Activated CD4-positive, CD25-positive, alpha-beta regulatory T cell (primary cell): ENCODE results near the gene KCNK1.

Experiments
- DNase-seq, 4 experiments: peaks; one replicate each; lab custom pipeline; 2025; lab: John Stamatoyannopoulos, UW

KCNK1 gene

DNA sequence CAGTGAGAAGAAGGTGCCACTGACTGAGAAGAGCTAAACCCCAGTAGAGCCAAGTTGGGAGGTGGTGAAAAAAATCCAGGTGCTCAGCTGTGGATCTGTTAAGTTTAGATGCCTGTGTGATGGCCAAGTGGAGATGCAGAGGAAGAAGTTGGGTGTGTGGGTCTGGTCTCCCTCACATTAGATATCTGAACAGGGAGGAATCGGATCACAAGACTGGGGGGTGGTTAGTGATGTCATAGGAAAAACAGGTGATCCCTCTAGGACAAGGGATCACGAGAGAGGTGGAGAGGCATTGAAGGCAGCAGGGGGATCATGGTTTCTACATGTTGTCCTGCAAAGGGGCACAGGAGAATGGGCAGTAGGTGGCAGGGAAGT is 22.6 kb downstream of the KCNK1 start:
- no peak for DNase-seq

DNA sequence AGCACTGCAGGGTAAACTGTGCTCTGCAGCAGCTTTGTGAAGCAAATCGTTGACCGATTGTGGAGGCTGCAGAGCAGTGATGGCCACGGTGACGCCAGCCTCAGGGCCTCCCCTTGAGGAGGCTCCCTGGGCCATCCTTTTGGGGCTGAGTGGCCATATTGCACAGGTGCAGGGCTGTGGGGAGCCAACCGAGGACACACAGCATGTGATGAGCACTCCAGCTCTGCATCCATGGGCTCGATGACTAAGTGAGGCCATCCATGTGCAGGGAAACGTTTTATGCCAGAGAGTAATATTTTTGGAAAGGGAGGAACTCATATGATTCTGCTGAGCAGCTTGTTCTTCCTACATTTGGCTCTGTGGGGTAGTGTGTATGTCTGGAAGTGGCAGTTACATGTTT is 24.6 kb downstream of the KCNK1 start:
- DNase-seq, result no peak

DNA sequence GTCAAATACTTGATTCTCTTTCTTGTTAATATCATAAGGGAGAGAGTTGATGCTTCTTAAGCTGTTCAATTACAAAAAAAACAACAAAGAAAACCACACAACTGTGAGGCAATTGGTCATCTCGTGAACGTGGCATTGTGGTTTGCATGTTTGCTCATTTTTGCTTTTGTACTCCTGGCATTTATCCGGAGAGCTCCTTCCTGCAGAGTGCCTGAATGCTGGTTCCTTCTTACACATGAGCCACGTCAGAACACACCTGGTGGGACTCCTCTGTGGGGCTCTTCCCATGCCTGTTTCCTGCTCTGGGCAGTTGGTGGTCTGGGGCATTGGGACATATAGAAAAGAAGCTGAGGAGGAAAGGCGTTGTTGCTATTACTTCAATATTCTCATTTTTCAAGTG is 25.7 kb downstream of the KCNK1 start:
- no peak for DNase-seq

DNA sequence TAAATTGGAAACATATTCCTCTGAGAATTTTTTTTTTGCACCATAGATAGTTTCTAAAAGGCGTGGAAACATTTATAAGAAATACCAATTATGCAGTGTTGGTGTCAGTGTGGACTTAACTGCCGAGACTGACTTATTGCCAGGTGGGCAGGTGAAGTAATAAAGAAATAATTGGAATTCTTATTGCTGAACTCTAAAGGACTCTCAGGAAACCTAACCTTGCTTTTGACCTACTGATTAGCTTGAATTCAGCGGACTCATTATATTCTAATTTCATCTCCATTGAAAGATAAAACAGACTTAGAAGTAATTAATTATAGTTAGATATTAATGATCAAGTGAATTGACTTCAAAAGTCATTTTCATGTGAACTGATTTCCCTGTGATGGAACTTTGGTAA is 26.3 kb downstream of the KCNK1 start:
- DNase-seq, result no peak

DNA sequence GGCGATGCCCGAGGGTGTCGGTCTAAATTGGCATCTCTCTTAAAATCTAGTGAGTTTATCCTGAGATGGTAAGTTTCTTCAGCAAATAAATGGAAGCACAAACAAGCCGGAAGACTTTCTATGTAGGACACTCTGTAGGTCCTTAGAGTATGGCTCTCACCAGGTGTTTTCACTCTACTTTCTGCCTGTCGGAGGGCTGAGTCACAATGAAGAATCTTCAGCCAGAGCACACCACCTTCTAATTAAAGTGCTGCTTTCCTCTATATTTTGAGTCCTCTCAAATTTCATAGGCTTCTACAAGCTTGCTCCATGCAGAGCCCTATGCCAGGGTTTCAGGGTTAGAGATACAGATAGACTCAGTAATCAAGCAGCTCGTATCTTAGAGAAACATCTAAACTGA is 27.1 kb downstream of the KCNK1 start:
- no peak for DNase-seq

DNA sequence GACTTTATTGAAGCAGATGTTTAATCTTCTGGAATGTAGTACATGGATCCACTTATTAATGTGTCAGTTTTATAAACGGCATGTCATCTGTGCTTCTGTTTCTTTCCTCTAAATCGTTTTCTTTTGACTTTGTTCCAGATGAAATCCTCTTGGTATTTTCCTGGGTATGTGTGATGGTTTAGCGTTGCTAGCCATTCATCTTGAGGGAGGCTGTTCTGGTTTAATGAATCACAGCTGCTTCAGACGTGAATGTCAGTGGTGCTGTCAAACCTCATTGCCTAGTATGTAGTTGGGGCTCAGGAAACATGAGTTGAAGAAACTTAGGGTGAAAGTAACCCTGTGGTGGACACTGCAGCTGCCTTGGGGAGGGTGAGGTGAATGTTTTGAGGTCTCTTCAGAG is 33.2 kb downstream of the KCNK1 start:
- DNase-seq, result no peak

DNA sequence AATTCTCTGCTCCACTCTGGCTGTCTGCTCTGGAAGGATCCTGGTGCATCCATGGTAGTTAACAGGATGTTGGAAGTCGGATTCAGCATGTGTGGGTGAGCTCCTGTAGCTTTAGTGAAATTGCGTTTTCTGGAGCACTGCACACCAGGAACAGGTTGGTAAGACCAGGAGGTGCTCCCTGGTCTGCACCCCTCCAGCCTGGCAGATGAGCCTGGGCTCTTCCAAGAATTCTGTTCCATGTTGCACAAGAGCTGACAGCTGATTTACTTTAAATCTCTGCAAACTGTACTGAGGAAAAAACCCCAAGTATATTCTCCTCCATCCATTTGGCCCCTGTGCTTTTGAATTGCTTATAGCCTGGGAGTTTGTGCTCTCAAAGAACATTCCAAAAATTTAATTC is 33.7 kb downstream of the KCNK1 start:
- DNase-seq, result no peak

DNA sequence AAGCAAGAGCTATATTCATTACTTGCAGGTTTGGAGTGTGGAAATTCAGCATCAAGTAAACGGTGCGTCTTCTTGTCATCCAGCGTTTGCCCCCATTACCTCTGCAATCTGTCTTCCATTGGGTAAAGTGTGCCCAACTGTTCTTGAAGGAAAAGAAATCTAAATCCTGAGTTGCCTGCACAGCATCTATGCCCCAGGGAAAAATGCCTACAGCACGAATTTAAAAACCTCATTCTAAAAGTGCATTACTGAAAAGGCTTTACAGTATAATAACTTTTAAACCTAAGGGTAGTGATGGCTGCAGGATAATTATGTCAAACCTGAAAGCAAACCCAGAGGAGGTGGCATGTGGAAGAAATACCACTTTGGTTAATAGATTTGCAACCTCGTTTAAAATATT is 37.2 kb downstream of the KCNK1 start:
- no peak for DNase-seq

DNA sequence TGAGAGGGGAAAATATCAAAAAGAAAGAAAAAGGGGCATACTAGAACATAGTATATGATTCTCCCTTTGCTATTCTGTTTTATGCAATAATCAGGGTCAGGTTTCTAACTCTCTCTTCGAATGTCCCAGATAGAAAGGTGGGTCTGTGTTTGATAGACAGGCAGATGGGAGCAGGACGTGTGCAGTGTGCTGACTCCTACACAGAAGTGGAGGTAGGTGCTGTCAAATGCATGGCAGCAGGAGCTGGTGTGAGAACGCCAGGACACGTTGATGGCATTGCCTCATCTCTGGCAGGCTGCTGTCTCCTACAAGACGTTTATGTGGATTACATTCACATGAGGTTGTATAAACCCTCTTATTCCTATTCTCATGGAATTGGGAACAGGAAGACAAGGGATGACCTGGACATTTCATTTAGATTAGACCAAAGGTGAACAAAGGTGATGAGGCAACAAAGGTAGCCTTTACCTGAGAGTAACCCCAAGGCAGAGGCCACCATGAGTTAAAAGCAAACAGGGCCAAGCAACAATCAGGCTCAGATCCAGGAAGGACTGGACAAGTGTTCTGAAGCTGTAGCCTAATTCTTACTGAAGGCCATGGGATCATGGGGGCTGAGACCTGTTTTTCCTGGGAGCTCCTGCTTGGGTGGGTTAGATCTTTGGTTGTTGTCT is 37.8 kb downstream of the KCNK1 start:
- DNase-seq, result no peak

DNA sequence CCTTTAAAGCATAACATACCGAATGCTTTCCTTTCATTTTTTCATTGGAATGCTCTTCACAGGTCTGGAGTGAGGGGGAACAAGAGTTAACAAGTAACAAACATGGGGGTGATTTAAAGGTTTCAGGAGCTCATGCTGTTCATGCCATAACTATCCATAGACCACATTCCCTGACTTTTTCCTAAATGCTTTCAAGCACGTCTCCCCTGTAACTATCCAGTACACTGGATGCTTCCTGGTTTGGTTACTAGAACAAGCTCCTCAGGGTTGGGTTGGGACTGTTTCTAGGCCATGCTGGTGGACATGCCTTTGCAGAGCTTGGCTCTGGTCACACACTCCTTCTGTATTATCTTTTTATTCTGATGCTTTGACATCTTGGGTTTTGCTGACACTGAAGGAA is 38.6 kb downstream of the KCNK1 start:
- DNase-seq, result no peak

DNA sequence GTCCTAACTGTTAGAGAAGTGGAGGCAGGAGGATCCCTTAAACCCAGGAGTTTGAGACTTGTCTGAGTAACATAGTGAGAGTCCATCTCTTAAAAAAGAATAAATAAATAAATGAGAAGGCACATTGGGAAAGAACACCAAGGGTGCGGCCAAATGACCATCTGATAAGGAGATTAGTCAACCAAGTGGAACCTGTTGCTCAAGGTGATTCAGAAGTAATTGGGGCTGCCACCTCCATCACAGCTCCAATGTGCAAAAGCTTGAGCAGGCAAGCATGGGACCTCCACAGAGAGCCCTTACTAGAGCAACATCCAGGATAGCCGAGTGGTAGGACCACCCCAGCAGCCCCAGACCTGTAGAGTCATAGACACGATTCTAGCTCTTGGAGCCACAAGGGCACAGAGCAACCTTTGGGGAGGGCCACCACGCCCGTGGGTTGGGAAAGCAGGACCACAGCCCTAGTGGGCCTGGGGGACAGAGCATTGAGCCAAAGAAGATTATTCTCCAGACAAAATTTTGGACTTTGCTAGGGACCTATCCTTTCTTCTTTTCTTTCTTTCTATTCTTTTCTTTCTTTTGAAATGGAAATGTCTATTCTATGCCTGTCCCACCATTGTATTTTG is 40.9 kb downstream of the KCNK1 start:
- no peak for DNase-seq

DNA sequence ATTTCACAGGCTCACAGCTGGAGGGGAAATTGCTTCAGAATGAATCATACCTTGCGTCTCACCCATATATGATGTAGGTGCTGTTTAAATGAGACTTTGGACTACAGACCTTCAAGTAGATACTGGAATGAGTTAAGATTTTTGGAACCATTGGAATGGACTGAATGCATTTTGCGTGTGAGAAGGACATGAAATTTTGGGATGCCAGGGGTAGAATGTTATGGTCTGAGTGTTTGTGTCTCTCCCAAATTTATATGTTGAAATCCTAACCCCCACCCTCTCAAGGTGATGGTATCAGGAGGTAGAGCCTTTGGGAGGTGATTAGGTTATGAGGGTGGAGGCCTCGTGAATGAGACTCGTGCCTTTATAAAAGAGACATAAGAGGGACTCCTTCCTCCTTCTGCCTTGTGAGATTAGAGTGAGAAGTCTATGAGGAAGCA is 41.4 kb downstream of the KCNK1 start:
- no peak for DNase-seq

DNA sequence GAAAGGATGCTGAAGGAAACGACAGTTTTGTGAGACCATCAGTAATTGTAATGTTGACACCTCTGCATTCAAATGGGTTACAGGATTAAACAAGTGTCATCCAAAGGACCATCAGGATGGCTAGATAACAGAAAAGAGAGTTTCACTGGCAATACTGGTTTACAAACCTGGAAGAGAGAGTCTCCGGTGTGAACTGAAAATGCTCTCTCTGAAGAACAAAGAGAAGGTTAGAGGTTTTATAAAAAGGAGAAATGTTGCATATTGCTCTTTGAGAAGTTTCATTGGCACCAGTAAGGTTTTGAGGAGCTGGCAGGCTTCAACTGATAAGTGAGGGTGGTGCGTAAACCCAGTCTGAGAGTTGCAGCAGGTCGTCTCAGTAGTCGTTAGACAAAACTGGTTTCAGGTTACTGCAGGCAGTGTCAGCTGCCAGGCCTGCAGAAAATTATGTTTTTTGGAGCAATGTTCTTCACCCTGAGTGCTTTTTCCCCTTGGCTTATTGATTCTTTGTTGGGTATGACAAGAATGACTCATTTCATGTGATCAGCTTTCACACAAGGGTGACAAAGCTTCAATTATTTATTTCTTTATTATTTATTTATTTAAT is 42.2 kb downstream of the KCNK1 start:
- DNase-seq, result no peak

DNA sequence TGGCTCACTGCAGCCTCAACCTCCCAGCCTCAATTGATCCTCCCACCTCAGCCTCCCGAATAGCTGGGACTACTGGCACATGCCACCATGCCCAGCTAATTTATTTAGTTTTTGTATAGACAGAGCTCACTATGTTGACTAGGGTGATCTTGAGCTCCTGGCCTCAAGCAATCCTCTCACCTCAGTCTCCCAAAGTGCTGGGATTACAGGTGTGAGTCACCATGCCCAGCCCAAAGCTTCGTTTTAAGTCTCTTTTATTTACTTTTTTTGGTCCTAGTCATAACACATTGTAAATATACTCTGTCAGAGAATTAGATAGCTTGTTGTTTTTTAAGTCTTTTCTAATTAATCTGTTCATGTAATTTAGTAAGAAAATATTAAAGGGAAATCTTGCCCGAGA is 42.8 kb downstream of the KCNK1 start:
- no peak for DNase-seq

DNA sequence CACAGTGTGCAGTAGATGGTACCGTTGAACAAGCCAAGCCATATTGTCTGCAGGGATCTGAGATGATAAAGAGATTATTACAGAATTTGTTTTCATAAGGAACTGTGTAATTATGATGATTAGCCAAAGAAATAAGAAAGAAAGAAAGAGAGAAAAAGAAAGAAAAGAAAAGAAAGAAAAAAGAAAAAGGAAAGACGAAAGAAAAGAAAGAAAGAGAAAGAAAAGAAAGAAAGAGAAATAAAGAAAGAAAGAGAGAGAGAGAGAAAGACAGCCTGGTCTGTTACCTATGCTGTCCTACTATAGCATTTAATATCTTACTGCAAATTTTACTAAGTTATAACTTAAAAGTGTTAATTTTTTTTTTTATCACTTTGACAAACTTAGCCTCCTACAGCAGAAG is 43.6 kb downstream of the KCNK1 start:
- no peak for DNase-seq

DNA sequence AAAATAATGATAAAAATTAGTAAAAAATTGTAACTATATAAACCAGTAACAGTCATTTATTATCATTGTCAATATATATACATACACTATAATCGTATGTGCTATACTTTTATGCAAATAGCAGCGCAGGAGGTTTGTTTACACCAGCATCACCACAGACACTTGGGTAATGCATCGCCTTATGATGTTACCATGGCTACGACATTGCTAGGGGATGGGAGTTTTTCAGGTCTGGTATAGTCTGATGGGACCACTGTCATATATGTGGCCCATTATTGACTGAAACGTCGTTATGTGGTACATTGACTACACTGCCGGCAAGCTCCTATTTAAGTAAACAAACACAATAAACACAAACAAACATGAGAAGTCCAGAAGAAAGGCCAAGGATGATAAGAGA is 45.6 kb downstream of the KCNK1 start:
- DNase-seq, result no peak

DNA sequence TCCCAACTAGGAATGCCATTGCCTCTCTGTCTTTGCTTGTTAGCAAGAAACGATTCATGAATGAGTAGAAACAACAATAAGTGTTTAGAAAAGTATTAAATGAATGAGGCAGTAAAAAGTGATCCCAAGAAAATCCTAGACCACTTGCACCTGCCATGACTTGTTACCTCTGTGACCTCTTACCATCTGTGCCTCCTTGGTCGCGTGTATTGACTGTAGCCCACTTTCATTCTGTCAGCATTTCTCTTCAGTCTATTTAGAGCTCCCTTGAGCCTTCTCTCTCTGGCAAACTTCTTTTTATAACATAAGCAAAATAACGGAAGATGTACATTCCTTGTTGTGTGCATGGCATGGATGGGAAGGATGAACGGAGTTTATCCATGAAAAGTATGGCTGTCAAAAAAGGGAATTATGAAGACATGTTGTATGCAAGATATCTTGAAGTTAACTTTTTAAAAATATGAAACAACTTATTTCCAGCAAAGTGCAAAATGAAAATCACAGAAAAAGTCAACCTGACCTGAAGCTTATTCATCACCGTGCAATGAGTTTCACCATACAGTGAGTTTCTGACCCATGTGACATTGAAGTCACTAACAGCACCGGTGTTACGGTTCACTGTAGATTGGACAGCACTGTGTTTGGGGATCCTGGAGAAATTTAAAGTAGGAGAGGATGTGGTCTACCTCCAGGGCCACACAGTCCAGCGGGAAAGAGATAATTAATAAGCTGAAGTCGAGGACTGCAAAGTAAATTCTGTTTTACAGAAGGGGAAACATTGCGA is 47.7 kb downstream of the KCNK1 start:
- DNase-seq, result no peak

DNA sequence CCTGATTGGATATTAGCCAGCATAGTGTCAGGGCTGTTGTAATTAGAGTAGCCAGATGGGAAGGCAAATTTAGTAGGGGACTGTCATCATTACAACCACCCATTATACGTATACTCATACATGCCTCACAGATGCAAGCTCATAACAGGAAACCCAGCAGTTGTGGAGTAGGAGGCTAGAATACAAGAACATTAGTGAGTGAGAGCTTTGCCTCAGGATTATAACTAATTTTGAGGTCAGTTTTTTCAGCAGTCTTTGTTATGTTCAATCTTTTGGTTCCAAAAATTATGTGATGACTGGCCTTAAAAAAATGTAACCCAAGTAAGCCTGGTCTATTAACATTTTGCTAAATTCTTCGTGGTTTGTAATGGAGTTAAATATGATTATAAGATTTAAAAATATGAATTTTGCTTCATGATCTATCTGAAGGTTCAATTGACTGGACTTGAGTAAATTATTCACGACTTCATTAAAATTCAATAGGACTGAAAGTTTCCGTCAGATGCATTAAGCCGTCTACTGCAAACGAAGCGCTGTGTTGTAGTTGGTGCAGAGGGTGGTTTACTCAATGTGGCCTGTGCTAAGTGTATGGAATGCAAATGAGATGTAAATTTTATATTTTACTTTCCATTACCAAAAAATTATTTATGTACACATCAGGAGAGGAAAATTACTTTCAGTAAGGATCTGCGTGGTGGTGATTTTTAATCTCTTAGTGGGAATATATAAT is 48.8 kb downstream of the KCNK1 start:
- no peak for DNase-seq

DNA sequence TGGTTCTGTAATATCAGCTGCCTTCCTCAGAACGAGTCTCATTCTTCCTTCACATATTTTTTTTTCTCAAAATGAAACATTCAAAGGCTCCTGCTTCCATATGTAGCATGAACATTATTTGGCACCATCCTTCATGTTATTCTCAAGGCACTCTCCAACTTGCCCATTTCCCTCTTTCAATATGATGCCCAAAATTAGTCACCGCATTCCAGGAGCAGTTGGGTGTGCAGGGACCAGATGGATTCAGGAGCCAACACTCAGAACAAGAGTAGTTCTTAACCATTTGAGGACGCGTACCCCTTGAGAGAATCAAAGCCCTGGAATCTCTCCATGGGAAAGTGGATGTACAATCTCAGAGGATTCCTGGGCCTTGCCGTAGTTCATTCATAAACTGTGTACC is 50.3 kb downstream of the KCNK1 start:
- DNase-seq, result no peak

DNA sequence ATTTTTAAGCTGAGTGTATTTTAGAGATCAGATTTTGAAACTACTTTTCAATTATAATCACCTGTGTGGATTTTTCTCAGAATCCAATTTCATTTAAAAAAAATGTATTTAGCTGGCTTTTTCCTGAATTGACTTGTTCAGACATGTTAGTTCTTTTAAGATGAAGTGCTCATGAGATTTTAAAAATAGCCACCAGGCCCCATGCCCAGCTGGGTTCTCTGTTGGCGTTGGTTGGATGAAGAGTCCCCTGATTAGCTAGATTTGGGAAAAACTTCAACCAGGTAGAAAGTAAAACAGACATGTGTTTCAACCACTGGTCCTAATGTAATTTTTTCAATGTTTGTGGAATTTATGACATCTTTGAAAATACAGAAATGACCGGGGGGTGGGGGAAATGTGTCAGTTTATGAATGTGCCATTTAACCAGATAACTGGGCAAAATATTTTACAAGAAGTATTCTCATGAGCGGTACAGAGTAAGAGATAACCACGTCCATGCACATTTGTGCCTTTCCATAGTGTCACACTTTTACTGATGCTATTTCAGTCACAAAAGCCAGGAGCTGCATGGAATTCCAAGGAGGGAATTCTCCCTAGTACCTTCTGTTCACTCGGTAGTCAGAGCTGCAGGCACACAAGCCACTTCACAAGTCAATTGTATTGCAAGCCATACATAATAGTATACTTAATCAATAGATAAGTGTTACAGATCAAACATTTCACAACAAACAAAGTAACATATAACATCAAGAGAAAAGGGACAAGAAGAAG is 51.1 kb downstream of the KCNK1 start:
- no peak for DNase-seq

DNA sequence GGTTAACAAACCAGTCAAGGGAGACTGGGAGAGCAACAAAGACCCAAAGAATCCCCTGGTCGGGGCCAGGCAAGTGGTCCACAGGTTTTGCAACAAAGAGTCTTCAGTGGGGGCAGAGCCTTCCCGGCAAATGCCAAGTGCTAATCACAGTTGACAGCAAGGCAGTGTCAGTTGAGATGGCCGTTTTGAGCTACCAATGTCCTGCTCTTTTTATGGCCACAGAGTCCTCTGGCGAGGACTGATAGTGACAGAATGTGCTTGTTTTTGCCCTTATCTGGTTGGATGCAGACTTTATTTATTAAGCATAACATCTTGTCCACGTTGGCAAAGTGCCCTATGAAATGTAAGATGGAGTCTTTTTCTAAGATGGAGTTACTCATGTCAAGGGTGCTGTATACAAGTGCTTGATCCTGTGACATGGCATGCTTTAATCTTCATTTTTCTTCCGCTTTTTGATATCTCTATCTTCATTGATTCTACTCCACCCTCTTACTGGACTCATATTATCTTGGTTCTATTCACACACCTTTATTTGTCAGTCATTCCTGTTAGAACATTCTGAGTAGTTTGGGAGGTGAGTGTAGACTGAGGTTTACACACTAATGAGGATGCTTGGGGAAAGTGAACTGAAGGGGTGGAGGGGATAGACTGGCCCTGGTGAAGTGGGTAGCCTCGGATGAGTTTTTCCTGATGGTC is 51.8 kb downstream of the KCNK1 start:
- DNase-seq, result no peak
